B cell (primary cell): Measurements from ENCODE around the gene PPP2R5E. TPM values are rescaled to one million over a fixed set of nuclear protein-coding genes. Genes with fewer than 3 reads are reported as not detected.

ENCODE experiments used
- ATAC-seq: fragments of 200-7000 bp; cut with Tn5 transposase; one replicate; pipeline ENCODE4 v1.10.0; 2021; ENCODE audit warnings: low read depth, mild to moderate bottlenecking, moderate number of reproducible peaks, moderate library complexity
- CTCF ChIA-PET: fragments of 350-600 bp; sonication (Branson Sonifier 250); formaldehyde crosslinking; loops from one replicate; lab custom pipeline; 2021; ENCODE audit warnings: antibody characterized with exemption, inconsistent platforms; lab: Charles Lee
- POLR2A ChIA-PET: fragments of 350-600 bp; sonication (Branson Sonifier 250); formaldehyde crosslinking; loops from one replicate; lab custom pipeline; 2021; ENCODE audit warnings: antibody characterized with exemption; lab: Charles Lee
- DNase-seq: peaks from one replicate; pipeline ENCODE4 v3.0.0; 2013
- H2AFZ ChIP-seq: 2 replicates; pipeline ENCODE4 v1.6.1; 2012; ENCODE audit warnings: mild to moderate bottlenecking, low read depth, low read length; ENCODE audit not compliant: insufficient read depth, poor library complexity, severe bottlenecking
- H3K27ac ChIP-seq, 2 donors: 1 replicate in 1 of 2; 2 replicates in 1 of 2; pipeline ENCODE4 v1.5.1; 2012 to 2013; ENCODE audit warnings: low read length in 2 of 2, mild to moderate bottlenecking in 2 of 2, moderate library complexity in 1 of 2
- H3K27me3 ChIP-seq, 4 experiments: fragments of 200-600 bp in 1 of 4; sonication (generic) in 1 of 4; replicated peaks in 1 of 4; 1 replicate in 2 of 4; 2 replicates in 2 of 4; pipeline versions ENCODE4 v1.6.1 to v1.7.0; 2013 to 2016; ENCODE audit warnings: low read length in 3 of 4, mild to moderate bottlenecking in 2 of 4, mixed read lengths in 1 of 4, moderate library complexity in 1 of 4; ENCODE audit not compliant: insufficient read depth in 4 of 4, control insufficient read depth in 3 of 4; ENCODE audit errors: control extremely low read depth in 1 of 4
- H3K36me3 ChIP-seq, 2 experiments: replicated peaks in 1 of 2; 1 replicate in 1 of 2; 2 replicates in 1 of 2; pipeline versions ENCODE4 v1.6.1 to v1.7.1; 2013; ENCODE audit warnings: low read length in 1 of 2; ENCODE audit not compliant: insufficient read depth in 2 of 2, control insufficient read depth in 1 of 2; ENCODE audit errors: control extremely low read depth in 1 of 2, extremely low read depth in 1 of 2
- H3K4me1 ChIP-seq, 2 donors: fragments of 200-600 bp in 1 of 2; sonication (generic) in 1 of 2; 1 replicate in 1 of 2; 2 replicates in 1 of 2; pipeline versions ENCODE4 v1.5.1 to v1.6.1; 2013 to 2017; ENCODE audit warnings: low read length in 2 of 2; ENCODE audit not compliant: control insufficient read depth in 2 of 2, insufficient read depth in 2 of 2
- H3K4me2 ChIP-seq: replicated peaks from 2 replicates; pipeline ENCODE3; 2012; ENCODE audit warnings: mild to moderate bottlenecking, low read depth, low read length; ENCODE audit not compliant: poor library complexity, severe bottlenecking
- H3K4me3 ChIP-seq, 5 experiments: fragments of 200-600 bp in 1 of 5; sonication (generic) in 1 of 5; 1 replicate in 3 of 5; 2 replicates in 2 of 5; pipeline versions ENCODE4 v1.5.1 to v1.7.0; 2011 to 2016; ENCODE audit warnings: low read length in 4 of 5, mild to moderate bottlenecking in 4 of 5, low read depth in 2 of 5, control low read depth in 1 of 5, moderate library complexity in 1 of 5; ENCODE audit not compliant: insufficient read depth in 1 of 5; ENCODE audit errors: control extremely low read depth in 1 of 5, extremely low read depth in 1 of 5
- H3K79me2 ChIP-seq: fragments of 200-600 bp; sonication (generic); one replicate; pipeline ENCODE4 v1.6.0; 2016; ENCODE audit warnings: low read length; ENCODE audit not compliant: control insufficient read depth, insufficient read depth
- H3K9ac ChIP-seq: fragments of 200-600 bp; sonication (generic); 2 replicates; pipeline ENCODE4 v1.6.1; 2017; ENCODE audit warnings: mild to moderate bottlenecking, low read length, moderate library complexity
- H3K9me3 ChIP-seq, 3 donors: one replicate each; pipeline versions ENCODE4 v1.6.1 to v1.7.1; 2013; ENCODE audit warnings: low read length in 2 of 3; ENCODE audit not compliant: control insufficient read depth in 2 of 3, insufficient read depth in 1 of 3; ENCODE audit errors: control extremely low read depth in 1 of 3
- H4K20me1 ChIP-seq: 2 replicates; pipeline ENCODE4 v1.6.0; 2012; ENCODE audit warnings: mild to moderate bottlenecking, low read length; ENCODE audit not compliant: insufficient read depth, control insufficient read depth, poor library complexity, severe bottlenecking
- H3K27ac Mint-ChIP-seq: one replicate; pipeline ENCODE4 v1.8.0; 2021; ENCODE audit warnings: mixed read lengths
- H3K27me3 Mint-ChIP-seq: one replicate; pipeline ENCODE4 v1.8.0; 2021; ENCODE audit warnings: mixed read lengths
- H3K4me1 Mint-ChIP-seq: one replicate; pipeline ENCODE4 v1.8.0; 2021; ENCODE audit warnings: mixed read lengths
- H3K4me3 Mint-ChIP-seq: one replicate; pipeline ENCODE4 v1.8.0; 2021; ENCODE audit warnings: mixed read lengths
- H3K9me3 Mint-ChIP-seq: one replicate; pipeline ENCODE4 v1.8.0; 2022; ENCODE audit warnings: mixed read lengths; ENCODE audit not compliant: insufficient read depth
- EZH2 ChIP-seq: IDR thresholded peaks from 2 replicates; pipeline ENCODE4 v1.6.1; 2012; ENCODE audit warnings: borderline replicate concordance, low read depth, mild to moderate bottlenecking, moderate library complexity, low read length; ENCODE audit not compliant: insufficient read depth, poor library complexity, severe bottlenecking
- WGBS: methylation state at CpG from one replicate; pipeline ENCODE4 v1.1.5; 2013; ENCODE audit warnings: missing lambda C conversion rate; ENCODE audit not compliant: insufficient coverage; 5-methylcytosine and 5-hydroxymethylcytosine counted together
- intact Hi-C: fragments of 100-400 bp; cut with micrococcal nuclease; formaldehyde crosslinking; loops from one replicate; pipeline ENCODE4 v1.10.0; 2022
- polyA plus RNA-seq: library from polyadenylated mRNA; depleted of rRNA; stranded (reverse); fragments of >200 nt; gene quantifications from 2 replicates; pipeline ENCODE4 v1.2.3, GENCODE V29; 2012
- total RNA-seq, 2 donors: library from RNA; stranded (reverse); fragments of 120-200 nt in 1 of 2; gene quantifications; 1 replicate in 1 of 2; 2 replicates in 1 of 2; pipeline versions ENCODE4 v1.2.3 to v1.2.4, GENCODE V29; 2013 to 2022
- TF ChIP-seq, protein P1 (sequence below): fragments of 200-600 bp; IDR thresholded peaks from one replicate; pipeline ENCODE4 v1.8.0; 2022; ENCODE audit warnings: antibody characterized with exemption, mild to moderate bottlenecking

Gene PPP2R5E
- total and polyA plus RNA-seq, 2 donors (not counting 1 experiment from before 2014, with no cell fraction given) = 6.3 to 40.6 TPM

DNA sequence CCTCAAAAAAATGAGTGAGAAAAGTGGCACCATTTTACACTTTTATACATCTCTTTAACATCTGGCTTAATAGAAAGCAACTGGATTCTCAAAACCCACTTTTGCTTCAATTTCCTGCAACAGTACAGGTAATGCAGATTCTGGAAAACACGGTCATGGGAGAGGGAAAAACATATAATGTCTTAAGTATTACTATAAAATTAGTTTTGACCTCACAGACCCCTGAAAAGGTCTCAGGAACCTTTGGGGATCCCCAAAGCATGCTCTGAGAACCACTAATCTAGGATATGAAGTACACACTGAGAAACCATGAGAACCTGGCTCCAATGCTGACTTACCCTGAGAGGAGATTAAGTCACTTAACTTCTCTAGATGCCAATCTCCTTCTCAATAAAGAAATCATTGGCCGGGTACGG, 64.7 kb downstream of the PPP2R5E start:
- POLR2A ChIA-PET = no interaction called here
- Mint-ChIP-seq H3K27ac (peak overlapping the region; percentile 39), H3K4me3 (no peak overlapping the region), H3K9me3 (no peaks in the 10 kb centered on the region), H3K4me1 (peaks cover 38% of the 10 kb centered on the region), H3K27me3 (no peaks in the 10 kb centered on the region)
- Histone ChIP-seq H3K27ac (peak overlapping the region; percentile 50 to 63), H3K27me3 (no peaks in the 10 kb centered on the region), H3K4me1 (peaks cover 12 to 15% of the 10 kb centered on the region in 2 donors), H3K9me3 (no peaks in the 10 kb centered on the region), H3K9ac (no peak overlapping the region), H4K20me1 (peaks cover 5% of the 10 kb centered on the region), H2AFZ (no peak overlapping the region), H3K4me3 (no peak overlapping the region), H3K4me2 (peak overlapping the region; percentile 59), H3K36me3 (peaks cover 0 to 2% of the 10 kb centered on the region in 2 experiments), H3K79me2 (peaks cover 80% of the 10 kb centered on the region)
- intact Hi-C loops = loop anchor here (1.0 kb wide), 1 partner anchor 65 kb away; the partner anchor contains the start of gene PPP2R5E
- CTCF ChIA-PET = interaction anchor here (1.0 to 1.4 kb wide), 2 partner anchors 89 to 292 kb away, joined by 3 read pairs; no protein-coding TSS in a partner anchor
- TF ChIP-seq EZH2 = no peak
- TF ChIP-seq, protein P1, sequence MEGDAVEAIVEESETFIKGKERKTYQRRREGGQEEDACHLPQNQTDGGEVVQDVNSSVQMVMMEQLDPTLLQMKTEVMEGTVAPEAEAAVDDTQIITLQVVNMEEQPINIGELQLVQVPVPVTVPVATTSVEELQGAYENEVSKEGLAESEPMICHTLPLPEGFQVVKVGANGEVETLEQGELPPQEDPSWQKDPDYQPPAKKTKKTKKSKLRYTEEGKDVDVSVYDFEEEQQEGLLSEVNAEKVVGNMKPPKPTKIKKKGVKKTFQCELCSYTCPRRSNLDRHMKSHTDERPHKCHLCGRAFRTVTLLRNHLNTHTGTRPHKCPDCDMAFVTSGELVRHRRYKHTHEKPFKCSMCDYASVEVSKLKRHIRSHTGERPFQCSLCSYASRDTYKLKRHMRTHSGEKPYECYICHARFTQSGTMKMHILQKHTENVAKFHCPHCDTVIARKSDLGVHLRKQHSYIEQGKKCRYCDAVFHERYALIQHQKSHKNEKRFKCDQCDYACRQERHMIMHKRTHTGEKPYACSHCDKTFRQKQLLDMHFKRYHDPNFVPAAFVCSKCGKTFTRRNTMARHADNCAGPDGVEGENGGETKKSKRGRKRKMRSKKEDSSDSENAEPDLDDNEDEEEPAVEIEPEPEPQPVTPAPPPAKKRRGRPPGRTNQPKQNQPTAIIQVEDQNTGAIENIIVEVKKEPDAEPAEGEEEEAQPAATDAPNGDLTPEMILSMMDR = no peak
- DNase-seq (peak; percentile 8), ATAC-seq (no peak)
- 95% methylated on average over 2 of the region's 3 CpGs for WGBS

DNA sequence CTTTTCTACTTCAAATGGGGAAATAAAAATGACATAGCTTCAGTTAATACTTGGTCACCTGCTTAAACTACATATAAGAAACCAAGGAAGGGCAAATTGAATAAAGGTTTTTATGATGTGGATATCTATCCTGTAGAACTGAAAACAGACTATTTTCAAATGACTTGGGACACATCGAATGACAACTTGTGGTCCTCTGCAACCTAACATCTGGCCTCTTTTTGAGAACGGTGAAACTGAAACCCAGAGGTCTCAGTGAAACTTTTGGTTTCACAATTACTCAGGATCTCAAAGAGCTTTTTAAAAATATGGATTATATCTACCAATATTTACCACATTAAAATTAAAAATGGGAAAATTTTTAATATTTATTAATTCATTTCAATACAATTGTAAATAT, 65.2 kb downstream of the PPP2R5E start:
- Mint-ChIP-seq H3K27ac (peak overlapping the region; percentile 15), H3K27me3 (no peaks in the 10 kb centered on the region), H3K4me3 (peak overlapping the region; percentile 31), H3K4me1 (peaks cover 34% of the 10 kb centered on the region), H3K9me3 (no peaks in the 10 kb centered on the region)
- TF ChIP-seq, protein P1 = no peak
- no peak for TF ChIP-seq EZH2
- CTCF ChIA-PET = interaction anchor here (0.6 to 1.0 kb wide), 2 partner anchors 22 to 89 kb away, joined by 3 to 4 read pairs; no protein-coding TSS in a partner anchor
- Histone ChIP-seq H3K27me3 (no peaks in the 10 kb centered on the region), H3K9me3 (no peaks in the 10 kb centered on the region), H2AFZ (no peak overlapping the region), H3K27ac (peak overlapping the region; percentile 50 to 61), H3K36me3 (peaks cover 0 to 2% of the 10 kb centered on the region in 2 experiments), H4K20me1 (peaks cover 5% of the 10 kb centered on the region), H3K9ac (no peak overlapping the region), H3K4me1 (peaks cover 12 to 15% of the 10 kb centered on the region in 2 donors), H3K79me2 (peaks cover 80% of the 10 kb centered on the region), H3K4me2 (peak overlapping the region; percentile 59), H3K4me3 (peak overlapping the region in 1 of 5 experiments; percentile 9)
- POLR2A ChIA-PET = no interaction called here
- intact Hi-C loops = loop anchor here (1.0 kb wide), 1 partner anchor 65 kb away; the partner anchor contains the start of gene PPP2R5E
- 0% methylated on average over 1 of the region's 2 CpGs for WGBS
- ATAC-seq (peak; percentile 73), DNase-seq (peak; percentile 69)
